Measurements from ENCODE around the gene FAM98C. TPM values are rescaled to one million over a fixed set of nuclear protein-coding genes. Genes with fewer than 3 reads are reported as not detected.

Gene FAM98C
- total RNA-seq, 3 donors from 2014 or later: 24.1 to 42.3 (median 30.1) TPM

DNA sequence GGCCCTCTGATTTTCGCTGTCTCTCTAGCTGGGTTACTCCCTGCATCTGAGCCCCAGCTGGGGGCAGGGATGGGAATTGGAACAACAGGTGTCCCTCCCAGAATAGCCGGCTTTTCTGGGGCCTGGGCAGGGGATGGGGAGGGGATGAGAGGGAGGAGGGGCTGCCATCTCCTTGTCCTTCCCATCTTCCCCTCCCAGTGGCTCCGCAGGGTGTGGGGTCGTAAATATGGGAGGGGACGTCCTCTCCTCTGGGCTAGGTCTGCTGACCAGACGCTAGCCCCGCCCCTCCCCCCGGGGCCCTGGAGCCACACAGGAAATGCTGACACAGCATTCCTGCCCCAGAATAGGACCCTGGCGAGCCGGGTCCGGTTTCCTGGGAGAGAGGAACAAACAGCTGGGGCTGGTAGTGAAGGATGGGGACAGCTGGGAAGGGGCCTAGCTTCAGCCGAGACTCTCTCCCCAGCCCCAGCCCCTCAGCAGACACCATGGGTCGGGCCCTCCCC lies 31.7 kb downstream of the FAM98C start:
- H3K36me3 ChIP-seq (ENCODE audit: low read depth): no peaks in the 10 kb centered on the region
- no peak for ATAC-seq
- no peaks in the 10 kb centered on the region for H3K4me1 ChIP-seq (ENCODE audit: low read depth)
- DNase-seq: peak in 1 of 3 donors; percentile 12
- intact Hi-C loops (cut with DNase I, micrococcal nuclease): no loop called here
- no peak overlapping the region for H3K4me3 ChIP-seq
- TF ChIP-seq, protein P1, sequence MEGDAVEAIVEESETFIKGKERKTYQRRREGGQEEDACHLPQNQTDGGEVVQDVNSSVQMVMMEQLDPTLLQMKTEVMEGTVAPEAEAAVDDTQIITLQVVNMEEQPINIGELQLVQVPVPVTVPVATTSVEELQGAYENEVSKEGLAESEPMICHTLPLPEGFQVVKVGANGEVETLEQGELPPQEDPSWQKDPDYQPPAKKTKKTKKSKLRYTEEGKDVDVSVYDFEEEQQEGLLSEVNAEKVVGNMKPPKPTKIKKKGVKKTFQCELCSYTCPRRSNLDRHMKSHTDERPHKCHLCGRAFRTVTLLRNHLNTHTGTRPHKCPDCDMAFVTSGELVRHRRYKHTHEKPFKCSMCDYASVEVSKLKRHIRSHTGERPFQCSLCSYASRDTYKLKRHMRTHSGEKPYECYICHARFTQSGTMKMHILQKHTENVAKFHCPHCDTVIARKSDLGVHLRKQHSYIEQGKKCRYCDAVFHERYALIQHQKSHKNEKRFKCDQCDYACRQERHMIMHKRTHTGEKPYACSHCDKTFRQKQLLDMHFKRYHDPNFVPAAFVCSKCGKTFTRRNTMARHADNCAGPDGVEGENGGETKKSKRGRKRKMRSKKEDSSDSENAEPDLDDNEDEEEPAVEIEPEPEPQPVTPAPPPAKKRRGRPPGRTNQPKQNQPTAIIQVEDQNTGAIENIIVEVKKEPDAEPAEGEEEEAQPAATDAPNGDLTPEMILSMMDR (IDR thresholded peaks at IDR 0.05): no peak
- H3K9me3 ChIP-seq: no peaks in the 10 kb centered on the region

DNA sequence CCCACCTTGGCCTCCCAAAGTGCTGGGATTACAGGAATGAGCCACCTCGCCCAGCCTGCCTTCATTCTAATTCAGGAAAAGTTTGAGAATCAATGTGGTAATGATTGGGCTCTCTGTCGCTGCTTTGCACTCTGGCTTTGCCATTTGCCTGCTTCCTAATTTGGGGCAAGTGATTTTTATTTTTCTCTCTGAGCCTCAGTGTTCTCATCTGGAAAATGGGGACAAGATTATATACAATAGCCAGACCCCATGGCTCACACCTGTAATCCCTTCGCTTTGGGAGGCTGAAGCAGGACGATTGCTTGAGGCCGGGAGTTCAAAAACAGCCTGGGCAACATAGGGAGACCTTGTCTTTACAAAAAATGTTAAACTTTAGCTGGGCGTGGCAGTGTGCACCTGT lies 34.4 kb downstream of the FAM98C start:
- H3K36me3 ChIP-seq (ENCODE audit: low read depth): no peaks in the 10 kb centered on the region
- H3K9me3 ChIP-seq: no peaks in the 10 kb centered on the region
- no peaks in the 10 kb centered on the region for H3K4me1 ChIP-seq (ENCODE audit: low read depth)
- DNase-seq: no peak
- intact Hi-C loops (cut with DNase I, micrococcal nuclease): no loop called here
- no peak overlapping the region for H3K4me3 ChIP-seq
- ATAC-seq: no peak
- TF ChIP-seq, protein P1 (IDR thresholded peaks at IDR 0.05): no peak

DNA sequence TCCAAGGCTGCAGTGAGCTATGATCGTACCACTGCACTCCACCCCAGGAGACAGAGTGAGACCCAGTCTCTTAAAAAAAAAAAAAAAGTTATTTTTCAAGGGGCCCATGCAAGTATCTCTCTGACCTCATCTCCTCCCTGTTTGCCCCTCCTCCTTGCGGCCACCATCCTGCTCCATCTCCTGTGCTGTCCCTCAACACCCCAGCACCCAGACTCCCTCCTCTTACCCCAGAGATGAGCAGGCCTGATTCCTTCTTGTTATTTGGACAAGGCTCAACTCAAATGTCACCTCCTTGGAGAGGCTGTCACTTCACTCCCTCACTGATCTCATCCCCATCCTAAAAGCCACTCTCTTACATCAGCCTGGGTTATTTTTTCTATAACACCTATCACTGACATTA lies 35.0 kb downstream of the FAM98C start:
- H3K36me3 ChIP-seq (ENCODE audit: low read depth): no peaks in the 10 kb centered on the region
- DNase-seq: no peak
- no peak overlapping the region for H3K4me3 ChIP-seq
- no peaks in the 10 kb centered on the region for H3K9me3 ChIP-seq
- no peak for ATAC-seq
- intact Hi-C loops (cut with DNase I, micrococcal nuclease): no loop called here
- no peaks in the 10 kb centered on the region for H3K4me1 ChIP-seq (ENCODE audit: low read depth)
- TF ChIP-seq, protein P1 (IDR thresholded peaks at IDR 0.05): no peak

- TF ChIP-seq, protein P1 (IDR thresholded peaks at IDR 0.05): no peak
- Histone ChIP-seq H3K4me3 (no peak overlapping the region), H3K9me3 (no peaks in the 10 kb centered on the region), H3K4me1 (ENCODE audit: low read depth) (no peaks in the 10 kb centered on the region), H3K36me3 (ENCODE audit: low read depth) (no peaks in the 10 kb centered on the region)
- intact Hi-C loops (cut with DNase I, micrococcal nuclease): no loop called here
- DNase-seq (no peak), ATAC-seq (no peak)
Observed at GRCh38 chr19:38440592-38440991, 37.7 kb downstream of the FAM98C start.

GRCh38 chr19:38441657-38442348 lies 38.9 kb downstream of the FAM98C start:
- Histone ChIP-seq H3K4me1 (ENCODE audit: low read depth) (no peaks in the 10 kb centered on the region), H3K36me3 (ENCODE audit: low read depth) (no peaks in the 10 kb centered on the region), H3K9me3 (no peaks in the 10 kb centered on the region), H3K4me3 (no peak overlapping the region)
- DNase-seq (no peak), ATAC-seq (no peak)
- intact Hi-C loops (cut with DNase I, micrococcal nuclease): no loop called here
- TF ChIP-seq, protein P1 (IDR thresholded peaks at IDR 0.05): no peak
